ENCODE measurements around the gene VPS16. TPM values are rescaled to one million over a fixed set of nuclear protein-coding genes. Genes with fewer than 3 reads are reported as not detected.
A peak's percentile ranks its signal among the peaks of the same experiment; 100 is the strongest.

VPS16 gene
- total and polyA plus RNA-seq, 2 donors: 37.0 to 93.3 TPM

DNA sequence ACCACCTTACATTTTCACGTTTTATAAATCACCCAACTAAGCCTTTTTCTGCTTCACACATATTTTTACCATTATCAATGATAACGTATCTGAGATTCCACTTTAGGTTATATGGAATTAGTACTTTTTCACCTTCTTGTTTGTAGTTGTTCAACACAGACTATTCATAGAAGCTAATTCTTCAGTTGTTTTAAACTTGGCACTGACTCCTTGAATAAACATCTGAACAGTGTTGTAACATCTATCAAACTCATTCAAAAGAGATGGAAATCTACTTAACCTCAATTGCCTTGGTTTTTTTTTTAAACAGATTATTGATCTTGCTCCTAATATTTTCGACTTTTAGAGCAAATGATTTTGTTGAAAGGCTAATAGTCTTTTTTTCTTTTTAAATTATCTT, 67.0 kb downstream of the VPS16 start:
- H3K4me3 ChIP-seq (ENCODE audit: low read length in 2 of 2): no peak overlapping the region
- H3K27me3 ChIP-seq (ENCODE audit: control insufficient read depth in 2 of 2, insufficient read depth in 1 of 2, low read length in 1 of 2): no peaks in the 10 kb centered on the region
- H3K36me3 ChIP-seq (ENCODE audit: control insufficient read depth in 2 of 2, insufficient read depth in 2 of 2, low read length in 1 of 2): no peaks in the 10 kb centered on the region
- H3K4me1 ChIP-seq (ENCODE audit: control insufficient read depth in 2 of 2, insufficient read depth in 2 of 2, low read length in 2 of 2): no peaks in the 10 kb centered on the region
- H3K27ac ChIP-seq (ENCODE audit: low read depth in 1 of 2, low read length in 1 of 2): no peak overlapping the region
- no peak for DNase-seq (ENCODE audit: low read depth in 6 of 9, low spot score in 9 of 9)
- H3K9me3 ChIP-seq (ENCODE audit: control insufficient read depth in 2 of 2, insufficient read depth in 1 of 2, low read length in 1 of 2): no peaks in the 10 kb centered on the region
- 97% methylated on average over 3 of the region's 3 CpGs for WGBS

DNA sequence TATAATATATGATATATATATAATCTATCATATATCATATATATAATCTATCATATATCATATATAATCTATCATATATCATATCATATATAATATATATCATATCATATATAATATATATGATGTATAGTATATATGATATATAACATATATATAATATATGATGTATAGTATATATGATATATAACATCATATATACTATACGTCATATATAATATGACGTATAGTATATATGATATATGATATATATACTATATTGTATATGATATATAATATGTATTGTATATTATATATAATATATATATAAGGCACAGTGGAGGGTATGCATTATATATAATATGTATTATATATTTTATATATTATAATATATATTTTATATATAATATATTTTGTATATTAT, 69.4 kb downstream of the VPS16 start:
- no peak for DNase-seq (ENCODE audit: low read depth in 6 of 9, low spot score in 9 of 9)
- no peaks in the 10 kb centered on the region for H3K36me3 ChIP-seq (ENCODE audit: control insufficient read depth in 2 of 2, insufficient read depth in 2 of 2, low read length in 1 of 2)
- no peak overlapping the region for H3K4me3 ChIP-seq (ENCODE audit: low read length in 2 of 2)
- no peak overlapping the region for H3K27ac ChIP-seq (ENCODE audit: low read depth in 1 of 2, low read length in 1 of 2)
- no peaks in the 10 kb centered on the region for H3K4me1 ChIP-seq (ENCODE audit: control insufficient read depth in 2 of 2, insufficient read depth in 2 of 2, low read length in 2 of 2)
- 97% methylated on average over 2 of the region's 2 CpGs for WGBS
- H3K9me3 ChIP-seq (ENCODE audit: control insufficient read depth in 2 of 2, insufficient read depth in 1 of 2, low read length in 1 of 2): no peaks in the 10 kb centered on the region
- H3K27me3 ChIP-seq (ENCODE audit: control insufficient read depth in 2 of 2, insufficient read depth in 1 of 2, low read length in 1 of 2): no peaks in the 10 kb centered on the region

DNA sequence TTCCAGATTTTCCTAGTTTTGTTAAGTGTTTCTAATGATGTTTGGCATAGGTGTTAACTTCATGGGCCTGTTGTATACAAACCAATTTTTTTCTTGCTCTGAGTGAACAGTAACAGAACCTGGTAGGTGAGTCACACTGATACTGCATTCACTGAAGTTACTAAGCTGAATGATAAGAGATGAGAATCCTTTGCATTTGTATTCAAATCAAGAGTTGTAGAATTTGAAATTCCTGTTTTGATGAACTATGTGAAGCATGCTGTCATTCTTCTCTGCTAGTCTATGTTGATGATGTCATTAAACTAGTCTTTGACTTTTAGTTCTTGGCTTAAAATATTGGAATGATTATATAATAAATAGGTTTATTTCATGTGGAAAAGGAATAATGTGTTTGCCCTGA, 70.7 kb downstream of the VPS16 start:
- H3K27me3 ChIP-seq (ENCODE audit: control insufficient read depth in 2 of 2, insufficient read depth in 1 of 2, low read length in 1 of 2): no peaks in the 10 kb centered on the region
- no peaks in the 10 kb centered on the region for H3K4me1 ChIP-seq (ENCODE audit: control insufficient read depth in 2 of 2, insufficient read depth in 2 of 2, low read length in 2 of 2)

DNA sequence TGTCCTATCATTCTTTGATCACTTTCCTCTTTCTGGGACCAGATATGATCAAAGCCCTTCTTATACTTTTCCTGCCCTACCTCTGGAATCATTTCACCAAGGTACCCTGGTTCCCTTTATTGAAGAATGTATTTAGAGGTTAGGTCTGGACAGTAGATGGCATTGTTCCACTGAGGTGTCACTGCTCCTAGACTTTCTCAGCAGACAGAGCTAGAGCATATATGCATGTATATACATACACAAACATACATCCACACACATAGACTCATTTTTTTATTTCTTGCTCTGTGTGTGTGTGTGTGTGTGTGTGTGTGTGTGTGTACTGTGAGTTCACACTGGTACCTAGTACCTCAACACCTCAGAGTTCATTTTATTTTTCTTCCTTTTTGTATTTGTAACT, 73.6 kb downstream of the VPS16 start:
- no peaks in the 10 kb centered on the region for H3K36me3 ChIP-seq (ENCODE audit: control insufficient read depth in 2 of 2, insufficient read depth in 2 of 2, low read length in 1 of 2)
- H3K27ac ChIP-seq (ENCODE audit: low read depth in 1 of 2, low read length in 1 of 2): no peak overlapping the region
- H3K4me1 ChIP-seq (ENCODE audit: control insufficient read depth in 2 of 2, insufficient read depth in 2 of 2, low read length in 2 of 2): no peaks in the 10 kb centered on the region
- no peaks in the 10 kb centered on the region for H3K9me3 ChIP-seq (ENCODE audit: control insufficient read depth in 2 of 2, insufficient read depth in 1 of 2, low read length in 1 of 2)
- H3K27me3 ChIP-seq (ENCODE audit: control insufficient read depth in 2 of 2, insufficient read depth in 1 of 2, low read length in 1 of 2): no peaks in the 10 kb centered on the region
- H3K4me3 ChIP-seq (ENCODE audit: low read length in 2 of 2): no peak overlapping the region
- peak in 2 of 9 donors; percentile 11 to 12 for DNase-seq (ENCODE audit: low read depth in 6 of 9, low spot score in 9 of 9)

More for the DNA sequence above, 70.7 kb downstream of the VPS16 start:
- Histone ChIP-seq H3K36me3 (ENCODE audit: control insufficient read depth in 2 of 2, insufficient read depth in 2 of 2, low read length in 1 of 2) (no peaks in the 10 kb centered on the region), H3K27ac (ENCODE audit: low read depth in 1 of 2, low read length in 1 of 2) (no peak overlapping the region), H3K4me3 (ENCODE audit: low read length in 2 of 2) (no peak overlapping the region), H3K9me3 (ENCODE audit: control insufficient read depth in 2 of 2, insufficient read depth in 1 of 2, low read length in 1 of 2) (no peaks in the 10 kb centered on the region)
- no peak for DNase-seq (ENCODE audit: low read depth in 6 of 9, low spot score in 9 of 9)

Other genes with a start within 250 kb of the VPS16 start
- 236 TPM for gene NOP56, start 188.1 kb upstream of the VPS16 start, total RNA-seq
- gene NOP56, start 188.1 kb upstream of the VPS16 start, polyA plus RNA-seq: 152 TPM
- 121 TPM for gene IDH3B, start 176.5 kb upstream of the VPS16 start, total RNA-seq
- 68.9 TPM for gene IDH3B, start 176.5 kb upstream of the VPS16 start, polyA plus RNA-seq
- 2.9 TPM for gene EBF4, start 148.0 kb upstream of the VPS16 start, total RNA-seq
- gene EBF4, start 148.0 kb upstream of the VPS16 start, polyA plus RNA-seq: 9.9 TPM
- 11.9 TPM for gene CPXM1, start 40.1 kb upstream of the VPS16 start, total RNA-seq
- 14.1 TPM for gene CPXM1, start 40.1 kb upstream of the VPS16 start, polyA plus RNA-seq
- gene C20orf141, start 25.8 kb upstream of the VPS16 start, total RNA-seq: not detected
- gene C20orf141, start 25.8 kb upstream of the VPS16 start, polyA plus RNA-seq: 1.3 TPM
- gene TMEM239, start 24.4 kb upstream of the VPS16 start, total RNA-seq: 0.05 TPM
- under 0.01 TPM for gene TMEM239, start 24.4 kb upstream of the VPS16 start, polyA plus RNA-seq
- 25.1 TPM for gene PCED1A, start 90 bp upstream of the VPS16 start, total RNA-seq
- gene PCED1A, start 90 bp upstream of the VPS16 start, polyA plus RNA-seq: 105 TPM
- gene PTPRA, start 32.7 kb downstream of the VPS16 start, total RNA-seq: 55.0 TPM
- gene PTPRA, start 32.7 kb downstream of the VPS16 start, polyA plus RNA-seq: 35.5 TPM
- gene GNRH2, start 202.9 kb downstream of the VPS16 start, total RNA-seq: 0.14 TPM
- gene GNRH2, start 202.9 kb downstream of the VPS16 start, polyA plus RNA-seq: 0.66 TPM
- gene MRPS26, start 205.3 kb downstream of the VPS16 start, total RNA-seq: 47.5 TPM
- 40.5 TPM for gene MRPS26, start 205.3 kb downstream of the VPS16 start, polyA plus RNA-seq
- 0.42 TPM for gene OXT, start 230.9 kb downstream of the VPS16 start, total RNA-seq
- 3.6 TPM for gene OXT, start 230.9 kb downstream of the VPS16 start, polyA plus RNA-seq
- gene AVP, start 244.0 kb downstream of the VPS16 start, total RNA-seq: 0.33 TPM
- gene AVP, start 244.0 kb downstream of the VPS16 start, polyA plus RNA-seq: 5.2 TPM